HepG2 (cell line): ENCODE data around the gene FECH. TPM values are rescaled to one million over a fixed set of nuclear protein-coding genes. Genes with fewer than 3 reads are reported as not detected.
A peak's percentile ranks its signal among the peaks of the same experiment; 100 is the strongest.

Experiments used
- CEBPB ChIP-seq: IDR thresholded peaks from 2 replicates; pipeline ENCODE4 v1.6.1; 2011; ENCODE audit warnings: low read depth, low read length, improper control_type of control experiment, borderline replicate concordance
- CREB1 ChIP-seq, 2 experiments: fragments of 450-650 bp in 1 of 2; IDR thresholded peaks; 2 replicates each; pipeline ENCODE4 v1.6.1; 2016 to 2017; ENCODE audit warnings: control low read depth in 1 of 2, mild to moderate bottlenecking in 1 of 2, missing compliant biosample characterization in 1 of 2, missing genetic modification characterization in 1 of 2
- DRAP1 ChIP-seq: IDR thresholded peaks from 2 replicates; pipeline ENCODE4 v1.6.1; 2016; ENCODE audit warnings: missing genetic modification reagents, missing compliant biosample characterization
- DZIP1 ChIP-seq: sonication (generic); formaldehyde crosslinking; IDR thresholded peaks from 2 replicates; pipeline ENCODE4 v1.5.0; 2020; ENCODE audit warnings: mild to moderate bottlenecking, missing genetic modification reagents
- ERF ChIP-seq: IDR thresholded peaks from 2 replicates; pipeline ENCODE4 v1.6.1; 2018; ENCODE audit warnings: missing biosample characterization, missing genetic modification reagents
- HNRNPUL1 ChIP-seq: fragments of 200-400 bp; formaldehyde crosslinking; IDR thresholded peaks from 2 replicates; pipeline ENCODE4 v1.6.1; 2017; ENCODE audit warnings: low read depth, mild to moderate bottlenecking, low read length, moderate library complexity
- IRF2 ChIP-seq: IDR thresholded peaks from 2 replicates; pipeline ENCODE4 v1.6.1; 2018; ENCODE audit warnings: missing genetic modification reagents, missing compliant biosample characterization
- ISX ChIP-seq: sonication (generic); formaldehyde crosslinking; conservative IDR thresholded peaks from 2 replicates; pipeline ENCODE4 v1.5.0; 2020; ENCODE audit warnings: missing genetic modification reagents
- MIER3 ChIP-seq: IDR thresholded peaks from 2 replicates; pipeline ENCODE4 v1.6.1; 2016; ENCODE audit warnings: missing compliant biosample characterization, borderline replicate concordance
- MXD3 ChIP-seq: IDR thresholded peaks from 2 replicates; pipeline ENCODE4 v1.6.1; 2016; ENCODE audit warnings: mild to moderate bottlenecking, missing biosample characterization, missing genetic modification reagents
- NFYB ChIP-seq: sonication (generic); formaldehyde crosslinking; IDR thresholded peaks from 2 replicates; pipeline ENCODE4 v1.4.0; 2020; ENCODE audit warnings: missing genetic modification reagents
- PAF1 ChIP-seq: IDR thresholded peaks from 2 replicates; pipeline ENCODE4 v1.6.1; 2016; ENCODE audit warnings: missing genetic modification reagents, missing compliant biosample characterization
- REL ChIP-seq: sonication (generic); formaldehyde crosslinking; conservative IDR thresholded peaks from 2 replicates; pipeline ENCODE4 v1.8.0; 2022; ENCODE audit warnings: mild to moderate bottlenecking, missing genetic modification reagents, moderate library complexity
- STAG1 ChIP-seq: sonication (generic); formaldehyde crosslinking; IDR thresholded peaks from 2 replicates; pipeline ENCODE4 v1.4.0; 2020; ENCODE audit warnings: missing genetic modification reagents
- TP53 ChIP-seq: sonication (generic); formaldehyde crosslinking; conservative IDR thresholded peaks from 2 replicates; pipeline ENCODE4 v1.4.0; 2020; ENCODE audit warnings: missing genetic modification reagents
- ZNF12 ChIP-seq: sonication (generic); formaldehyde crosslinking; IDR thresholded peaks from 2 replicates; pipeline ENCODE4 v1.5.0; 2020; ENCODE audit warnings: missing genetic modification reagents
- ZNF207 ChIP-seq: fragments of 450-650 bp; IDR thresholded peaks from 2 replicates; pipeline ENCODE4 v1.6.1; 2016; ENCODE audit warnings: antibody characterized with exemption, borderline replicate concordance
- ZNF264 ChIP-seq: sonication (generic); formaldehyde crosslinking; IDR thresholded peaks from 2 replicates; pipeline ENCODE4 v1.4.0; 2020; ENCODE audit warnings: missing genetic modification reagents
- ZNF282 ChIP-seq: fragments of 450-650 bp; IDR thresholded peaks from 2 replicates; pipeline ENCODE4 v1.6.1; 2018; ENCODE audit not compliant: partially characterized antibody
- ZNF382 ChIP-seq: sonication (generic); formaldehyde crosslinking; IDR thresholded peaks from 2 replicates; pipeline ENCODE4 v1.5.0; 2020; ENCODE audit warnings: missing genetic modification reagents, mild to moderate bottlenecking, borderline replicate concordance
- ZNF546 ChIP-seq: sonication (generic); formaldehyde crosslinking; conservative IDR thresholded peaks from 2 replicates; pipeline ENCODE4 v1.8.1; 2023; ENCODE audit warnings: mild to moderate bottlenecking, missing genetic modification reagents
- ZNF672 ChIP-seq: sonication (generic); formaldehyde crosslinking; IDR thresholded peaks from 2 replicates; pipeline ENCODE4 v1.8.1; 2022; ENCODE audit warnings: missing genetic modification reagents
- ZNF839 ChIP-seq: sonication (generic); formaldehyde crosslinking; IDR thresholded peaks from 2 replicates; pipeline ENCODE4 v1.4.0; 2020; ENCODE audit warnings: missing genetic modification reagents, mild to moderate bottlenecking, borderline replicate concordance
- polyA plus RNA-seq, 8 experiments: library from polyadenylated mRNA; depleted of rRNA in 3 of 8; stranded (reverse) in 7 of 8; unstranded in 1 of 8; fragments of >200 nt; fragmentation: Illumina TruSeq in 4 of 8; extraction: Trizol in 4 of 8; gene quantifications; 2 replicates each; pipeline versions ENCODE4 v1.2.1 to v1.2.3, GENCODE V29; 2011 to 2016; ENCODE audit warnings: low read depth in 4 of 8, missing spikeins in 1 of 8, mixed read lengths in 1 of 8; ENCODE audit not compliant: insufficient read depth in 1 of 8
- total RNA-seq, 5 experiments: library from RNA; depleted of rRNA; stranded (reverse); fragments of >200 nt; fragmentation: Illumina TruSeq; extraction: Trizol; gene quantifications; 2 replicates each; pipeline ENCODE4 v1.2.3, GENCODE V29; 2016; ENCODE audit warnings: low read depth in 1 of 5
- TF ChIP-seq, protein P1 (sequence below): sonication (generic); formaldehyde crosslinking; IDR thresholded peaks from 2 replicates; pipeline ENCODE4 v1.5.0; 2020; ENCODE audit warnings: mild to moderate bottlenecking, missing genetic modification reagents
- TF ChIP-seq, protein P2 (sequence below): sonication (generic); formaldehyde crosslinking; IDR thresholded peaks from 2 replicates; pipeline ENCODE4 v1.4.0; 2020; ENCODE audit warnings: low read depth, mild to moderate bottlenecking, missing genetic modification reagents

The FECH gene
- total and polyA plus RNA-seq, 2 of the 13 experiments (the other 11 are each of a cell fraction or from before 2014, with no cell fraction given) = 14.7 to 21.9 TPM

- TF ChIP-seq HNRNPUL1 (no peak), DZIP1 (CRISPR knock-in tag) (no peak), TP53 (CRISPR knock-in tag) (no peak), IRF2 (peak; percentile 75; the same call in 1 of the 2 replicates), ZNF12 (CRISPR knock-in tag) (no peak), STAG1 (peak; percentile 90), ERF (peak; percentile 87), ZNF546 (no peak), NFYB (CRISPR knock-in tag) (peak; percentile 54; the same call in 1 of the 2 replicates), ZNF672 (no peak), MXD3 (CRISPR knock-in tag) (no peak; the same call in 1 of the 2 replicates), ZNF839 (CRISPR knock-in tag) (peak; percentile 63; the same call in 1 of the 2 replicates), ZNF282 (no peak), ZNF207 (no peak), REL (CRISPR knock-in tag) (no peak), MIER3 (CRISPR knock-in tag) (peak; percentile 65; the same call in 1 of the 2 replicates), CREB1 (IDR thresholded peaks at IDR 0.05) (no peak), CREB1 (CRISPR knock-in tag; IDR thresholded peaks at IDR 0.05) (peak; percentile 66), DRAP1 (CRISPR knock-in tag) (peak; percentile 54; the same call in 1 of the 2 replicates), CEBPB (no peak), ISX (CRISPR knock-in tag) (no peak), ZNF264 (CRISPR knock-in tag) (peak; percentile 72; the same call in 1 of the 2 replicates), PAF1 (CRISPR knock-in tag) (no peak), ZNF382 (CRISPR knock-in tag) (no peak)
- TF ChIP-seq, protein P1, sequence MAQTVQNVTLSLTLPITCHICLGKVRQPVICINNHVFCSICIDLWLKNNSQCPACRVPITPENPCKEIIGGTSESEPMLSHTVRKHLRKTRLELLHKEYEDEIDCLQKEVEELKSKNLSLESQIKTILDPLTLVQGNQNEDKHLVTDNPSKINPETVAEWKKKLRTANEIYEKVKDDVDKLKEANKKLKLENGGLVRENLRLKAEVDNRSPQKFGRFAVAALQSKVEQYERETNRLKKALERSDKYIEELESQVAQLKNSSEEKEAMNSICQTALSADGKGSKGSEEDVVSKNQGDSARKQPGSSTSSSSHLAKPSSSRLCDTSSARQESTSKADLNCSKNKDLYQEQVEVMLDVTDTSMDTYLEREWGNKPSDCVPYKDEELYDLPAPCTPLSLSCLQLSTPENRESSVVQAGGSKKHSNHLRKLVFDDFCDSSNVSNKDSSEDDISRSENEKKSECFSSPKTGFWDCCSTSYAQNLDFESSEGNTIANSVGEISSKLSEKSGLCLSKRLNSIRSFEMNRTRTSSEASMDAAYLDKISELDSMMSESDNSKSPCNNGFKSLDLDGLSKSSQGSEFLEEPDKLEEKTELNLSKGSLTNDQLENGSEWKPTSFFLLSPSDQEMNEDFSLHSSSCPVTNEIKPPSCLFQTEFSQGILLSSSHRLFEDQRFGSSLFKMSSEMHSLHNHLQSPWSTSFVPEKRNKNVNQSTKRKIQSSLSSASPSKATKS (CRISPR knock-in tag) = no peak
- TF ChIP-seq, protein P2, sequence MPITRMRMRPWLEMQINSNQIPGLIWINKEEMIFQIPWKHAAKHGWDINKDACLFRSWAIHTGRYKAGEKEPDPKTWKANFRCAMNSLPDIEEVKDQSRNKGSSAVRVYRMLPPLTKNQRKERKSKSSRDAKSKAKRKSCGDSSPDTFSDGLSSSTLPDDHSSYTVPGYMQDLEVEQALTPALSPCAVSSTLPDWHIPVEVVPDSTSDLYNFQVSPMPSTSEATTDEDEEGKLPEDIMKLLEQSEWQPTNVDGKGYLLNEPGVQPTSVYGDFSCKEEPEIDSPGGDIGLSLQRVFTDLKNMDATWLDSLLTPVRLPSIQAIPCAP (CRISPR knock-in tag) = no peak
Observed at GRCh38 chr18:57630002-57630753, 43.7 kb upstream of the FECH start (continued).
